Measurements from ENCODE around the gene GAPDHS. TPM values are rescaled to one million over a fixed set of nuclear protein-coding genes. Genes with fewer than 3 reads are reported as not detected.
A peak's percentile ranks its signal among the peaks of the same experiment; 100 is the strongest.

Gene GAPDHS
- total RNA-seq, 1 donor from 2014 or later: not detected

- DNase-seq (ENCODE audit: low spot score): no peak
- no peaks in the 10 kb centered on the region for H3K9me3 Mint-ChIP-seq (ENCODE audit: unreplicated experiment)
- H3K4me3 Mint-ChIP-seq (ENCODE audit: unreplicated experiment): no peak overlapping the region
- H3K36me3 Mint-ChIP-seq (ENCODE audit: low read depth, unreplicated experiment): peaks cover 11% of the 10 kb centered on the region
- TF ChIP-seq CTCF (IDR thresholded peaks at IDR 0.05; ENCODE audit: unreplicated experiment): no peak
- H3K27me3 Mint-ChIP-seq (ENCODE audit: unreplicated experiment): peaks cover 29% of the 10 kb centered on the region
- H3K27ac Mint-ChIP-seq (ENCODE audit: unreplicated experiment): no peak overlapping the region
- peaks cover 3% of the 10 kb centered on the region for H3K4me1 Mint-ChIP-seq (ENCODE audit: unreplicated experiment)
These were observed 19.5 kb downstream of the GAPDHS start for GRCh38 chr19:35552534-35553384.

GRCh38 chr19:35553385-35554000, 20.2 kb downstream of the GAPDHS start:
- TF ChIP-seq CTCF (IDR thresholded peaks at IDR 0.05; ENCODE audit: unreplicated experiment): no peak
- Mint-ChIP-seq H3K9me3 (ENCODE audit: unreplicated experiment) (no peaks in the 10 kb centered on the region), H3K27ac (ENCODE audit: unreplicated experiment) (no peak overlapping the region), H3K4me3 (ENCODE audit: unreplicated experiment) (no peak overlapping the region), H3K27me3 (ENCODE audit: unreplicated experiment) (peaks cover 30% of the 10 kb centered on the region), H3K36me3 (ENCODE audit: low read depth, unreplicated experiment) (peaks cover 11% of the 10 kb centered on the region), H3K4me1 (ENCODE audit: unreplicated experiment) (peaks cover 3% of the 10 kb centered on the region)
- no peak for DNase-seq (ENCODE audit: low spot score)

- Mint-ChIP-seq H3K27me3 (ENCODE audit: unreplicated experiment) (peaks cover 29% of the 10 kb centered on the region), H3K36me3 (ENCODE audit: low read depth, unreplicated experiment) (peaks cover 11% of the 10 kb centered on the region), H3K27ac (ENCODE audit: unreplicated experiment) (no peak overlapping the region), H3K4me1 (ENCODE audit: unreplicated experiment) (peaks cover 3% of the 10 kb centered on the region), H3K4me3 (ENCODE audit: unreplicated experiment) (peak overlapping the region; percentile 4), H3K9me3 (ENCODE audit: unreplicated experiment) (no peaks in the 10 kb centered on the region)
- no peak for TF ChIP-seq CTCF (IDR thresholded peaks at IDR 0.05; ENCODE audit: unreplicated experiment)
- no peak for DNase-seq (ENCODE audit: low spot score)
These were observed 20.8 kb downstream of the GAPDHS start for GRCh38 chr19:35554076-35554475.

DNA sequence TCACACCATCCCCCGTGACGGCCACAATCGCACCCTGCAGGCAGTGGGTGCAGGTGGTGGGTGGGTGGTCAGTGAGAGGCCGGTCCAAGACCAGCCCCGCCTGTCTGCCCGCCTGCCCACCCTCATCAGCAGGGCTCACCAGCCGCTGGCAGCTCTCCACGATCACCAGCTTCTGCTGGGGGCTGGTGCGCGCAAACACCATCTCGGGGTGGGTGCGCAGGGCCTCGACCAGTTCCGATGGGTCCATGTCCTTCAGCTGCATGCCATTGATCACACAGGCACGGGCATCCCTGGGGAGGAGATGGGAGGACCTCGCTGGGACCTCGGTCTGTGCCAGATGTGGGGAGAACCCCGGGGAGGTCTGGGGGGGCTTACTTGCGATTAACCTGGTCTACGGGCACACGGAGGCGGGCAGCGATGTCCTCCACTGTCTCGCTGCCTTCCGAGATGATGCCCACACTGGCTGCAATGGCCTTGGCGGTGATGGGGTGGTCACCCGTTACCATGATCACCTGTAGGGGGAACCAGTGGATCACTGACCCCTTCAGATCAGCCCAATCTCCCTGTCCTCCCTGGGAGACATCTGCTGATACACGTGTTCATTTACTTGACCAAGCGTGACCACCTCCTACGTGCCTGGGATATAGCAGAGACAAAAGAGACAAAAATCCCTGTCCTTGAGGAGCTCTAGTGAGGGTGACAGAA, 22.2 kb downstream of the GAPDHS start:
- Mint-ChIP-seq H3K4me1 (ENCODE audit: unreplicated experiment) (peaks cover 3% of the 10 kb centered on the region), H3K4me3 (ENCODE audit: unreplicated experiment) (no peak overlapping the region), H3K9me3 (ENCODE audit: unreplicated experiment) (no peaks in the 10 kb centered on the region), H3K27ac (ENCODE audit: unreplicated experiment) (no peak overlapping the region), H3K27me3 (ENCODE audit: unreplicated experiment) (peaks cover 34% of the 10 kb centered on the region), H3K36me3 (ENCODE audit: low read depth, unreplicated experiment) (peaks cover 11% of the 10 kb centered on the region)
- DNase-seq (ENCODE audit: low spot score): peak; percentile 56
- TF ChIP-seq CTCF (IDR thresholded peaks at IDR 0.05; ENCODE audit: unreplicated experiment): no peak

Data from endothelial cell (in vitro differentiated cells).